ENCODE results near the gene ETS1.

ETS1 gene

GRCh38 chr11:128477278-128477677 is 110.1 kb downstream of the ETS1 start:
- H3K4me1 Mint-ChIP-seq = peaks cover 76% of the 10 kb centered on the region
- no peak for DNase-seq (ENCODE audit: low spot score in 2 of 2)
- H3K27me3 Mint-ChIP-seq = no peaks in the 10 kb centered on the region
- ATAC-seq (ENCODE audit: low read depth) = no peak
- H3K4me3 Mint-ChIP-seq = peak overlapping the region; percentile 60
- H3K27ac Mint-ChIP-seq = peak overlapping the region; percentile 94
- peaks cover 68% of the 10 kb centered on the region for H3K36me3 Mint-ChIP-seq
- H3K9me3 Mint-ChIP-seq = no peaks in the 10 kb centered on the region

DNA sequence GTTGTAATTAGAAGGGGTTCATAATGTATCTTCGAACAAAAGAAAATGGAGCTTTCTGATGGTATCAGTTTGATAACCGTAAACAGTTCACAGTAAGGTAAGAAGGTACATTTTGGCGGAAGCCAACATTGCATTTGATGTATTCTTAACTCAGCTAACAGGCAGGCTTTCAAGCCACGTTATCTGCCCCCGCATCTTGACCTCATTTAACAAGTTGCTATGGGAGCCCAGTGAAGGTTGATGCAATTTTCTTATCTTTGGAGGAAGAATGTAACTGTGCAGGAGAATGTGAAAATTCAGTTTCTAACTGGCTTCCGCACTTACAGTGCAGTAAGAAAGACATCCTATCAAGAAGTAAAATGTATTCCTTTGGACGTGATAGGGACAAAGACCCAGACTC is 110.6 kb downstream of the ETS1 start:
- peaks cover 76% of the 10 kb centered on the region for H3K4me1 Mint-ChIP-seq
- peak overlapping the region; percentile 94 for H3K27ac Mint-ChIP-seq

DNA sequence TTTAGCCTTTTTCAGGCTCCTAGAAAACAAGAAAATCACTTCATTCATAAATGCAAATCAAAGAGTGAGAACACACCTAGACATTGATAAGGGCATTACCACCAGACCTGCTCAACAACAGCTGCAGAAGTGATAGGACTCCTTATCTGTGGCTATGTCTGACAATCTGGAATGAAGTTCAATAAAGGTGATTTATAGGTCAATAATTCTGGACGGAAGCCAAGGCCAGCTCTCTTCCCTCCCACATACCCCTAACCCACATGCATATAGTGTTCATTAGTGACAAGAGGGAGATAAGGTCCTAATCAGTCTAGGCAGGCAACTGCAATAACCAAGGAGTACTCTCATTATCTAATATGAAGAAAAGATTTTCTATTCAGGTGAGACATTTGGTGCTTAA is 111.3 kb downstream of the ETS1 start:
- Mint-ChIP-seq H3K4me1 (peaks cover 82% of the 10 kb centered on the region), H3K4me3 (peak overlapping the region; percentile 59)
- no peak for ATAC-seq (ENCODE audit: low read depth)

More for the DNA sequence above, 110.6 kb downstream of the ETS1 start:
- ATAC-seq (ENCODE audit: low read depth) (no peak), DNase-seq (ENCODE audit: low spot score in 2 of 2) (no peak)
- peak overlapping the region; percentile 59 for H3K4me3 Mint-ChIP-seq
- peaks cover 63% of the 10 kb centered on the region for H3K36me3 Mint-ChIP-seq
- H3K9me3 Mint-ChIP-seq = no peaks in the 10 kb centered on the region
- no peaks in the 10 kb centered on the region for H3K27me3 Mint-ChIP-seq

DNA sequence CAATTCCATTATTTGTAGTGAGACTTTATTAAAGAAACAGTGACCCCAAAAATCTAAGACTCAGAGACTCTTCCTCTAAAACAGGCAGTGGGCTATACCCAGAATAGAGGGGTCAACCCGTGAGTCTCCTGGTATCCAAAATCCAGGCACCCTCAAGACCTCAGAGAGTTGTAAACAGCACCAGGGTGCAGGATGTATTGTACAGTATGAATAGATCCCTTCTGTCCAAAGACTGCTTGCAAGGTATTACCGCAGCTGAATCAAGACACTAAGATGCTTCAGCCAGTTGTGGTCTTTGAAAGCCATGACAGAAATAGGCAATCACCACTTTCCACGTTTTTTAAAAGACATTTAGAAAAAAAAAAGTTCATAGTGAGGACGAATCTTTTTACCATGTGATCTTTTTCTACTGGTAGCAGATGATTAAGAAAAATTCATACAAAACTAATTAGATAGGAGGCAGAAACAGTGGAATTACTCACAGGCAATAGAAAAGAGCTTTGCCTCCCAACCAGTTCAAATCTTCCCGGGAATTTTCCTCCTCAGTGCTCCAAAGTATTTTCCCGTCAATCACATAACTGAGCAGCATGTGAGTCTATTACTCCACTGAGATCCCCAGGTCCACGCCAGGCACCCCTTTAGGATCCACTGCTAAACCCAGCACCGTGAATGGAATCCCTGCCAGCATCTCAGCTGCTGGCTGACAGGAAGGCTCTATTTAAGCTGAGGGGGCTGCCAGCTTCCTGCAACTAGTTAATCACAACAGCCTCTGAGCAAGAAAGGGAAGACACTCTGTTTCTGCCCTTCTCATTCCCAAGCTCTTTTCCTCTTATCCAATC is 113.1 kb downstream of the ETS1 start:
- Mint-ChIP-seq H3K4me3 (peak overlapping the region; percentile 62), H3K9me3 (no peaks in the 10 kb centered on the region), H3K27ac (peak overlapping the region; percentile 94), H3K27me3 (no peaks in the 10 kb centered on the region), H3K4me1 (peaks cover 80% of the 10 kb centered on the region), H3K36me3 (peaks cover 58% of the 10 kb centered on the region)
- ATAC-seq (ENCODE audit: low read depth) (no peak), DNase-seq (ENCODE audit: low spot score in 2 of 2) (no peak)

More for the DNA sequence above, 111.3 kb downstream of the ETS1 start:
- no peaks in the 10 kb centered on the region for H3K9me3 Mint-ChIP-seq
- no peak for DNase-seq (ENCODE audit: low spot score in 2 of 2)
- peak overlapping the region; percentile 94 for H3K27ac Mint-ChIP-seq
- H3K36me3 Mint-ChIP-seq = peaks cover 68% of the 10 kb centered on the region
- H3K27me3 Mint-ChIP-seq = no peaks in the 10 kb centered on the region

DNA sequence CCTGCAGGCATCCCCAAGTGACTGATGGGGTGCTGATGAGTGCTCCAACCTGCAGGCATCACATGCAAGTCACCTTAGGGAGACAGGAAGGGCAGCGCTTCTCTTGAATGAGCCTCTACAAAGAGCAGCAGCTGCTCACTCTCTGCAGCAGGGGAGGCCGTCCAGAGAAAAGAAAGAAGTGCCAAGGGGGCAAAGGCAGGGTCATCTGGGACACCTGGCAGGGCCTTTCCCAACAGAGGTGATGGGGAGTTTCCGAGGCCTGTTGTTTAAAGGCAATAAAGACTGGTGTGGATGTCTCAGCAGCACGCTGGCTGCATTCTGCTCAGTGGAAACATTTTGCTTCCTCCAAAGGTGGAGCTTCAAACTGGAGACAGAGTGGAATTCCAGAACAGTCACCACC is 113.7 kb downstream of the ETS1 start:
- peak; percentile 53 for ATAC-seq (ENCODE audit: low read depth)
- Mint-ChIP-seq H3K27ac (peak overlapping the region; percentile 94), H3K4me1 (peaks cover 79% of the 10 kb centered on the region), H3K36me3 (peaks cover 52% of the 10 kb centered on the region), H3K4me3 (peak overlapping the region; percentile 62), H3K27me3 (no peaks in the 10 kb centered on the region), H3K9me3 (no peaks in the 10 kb centered on the region)
- peak; percentile 38 to 46 for DNase-seq (ENCODE audit: low spot score in 2 of 2)

DNA sequence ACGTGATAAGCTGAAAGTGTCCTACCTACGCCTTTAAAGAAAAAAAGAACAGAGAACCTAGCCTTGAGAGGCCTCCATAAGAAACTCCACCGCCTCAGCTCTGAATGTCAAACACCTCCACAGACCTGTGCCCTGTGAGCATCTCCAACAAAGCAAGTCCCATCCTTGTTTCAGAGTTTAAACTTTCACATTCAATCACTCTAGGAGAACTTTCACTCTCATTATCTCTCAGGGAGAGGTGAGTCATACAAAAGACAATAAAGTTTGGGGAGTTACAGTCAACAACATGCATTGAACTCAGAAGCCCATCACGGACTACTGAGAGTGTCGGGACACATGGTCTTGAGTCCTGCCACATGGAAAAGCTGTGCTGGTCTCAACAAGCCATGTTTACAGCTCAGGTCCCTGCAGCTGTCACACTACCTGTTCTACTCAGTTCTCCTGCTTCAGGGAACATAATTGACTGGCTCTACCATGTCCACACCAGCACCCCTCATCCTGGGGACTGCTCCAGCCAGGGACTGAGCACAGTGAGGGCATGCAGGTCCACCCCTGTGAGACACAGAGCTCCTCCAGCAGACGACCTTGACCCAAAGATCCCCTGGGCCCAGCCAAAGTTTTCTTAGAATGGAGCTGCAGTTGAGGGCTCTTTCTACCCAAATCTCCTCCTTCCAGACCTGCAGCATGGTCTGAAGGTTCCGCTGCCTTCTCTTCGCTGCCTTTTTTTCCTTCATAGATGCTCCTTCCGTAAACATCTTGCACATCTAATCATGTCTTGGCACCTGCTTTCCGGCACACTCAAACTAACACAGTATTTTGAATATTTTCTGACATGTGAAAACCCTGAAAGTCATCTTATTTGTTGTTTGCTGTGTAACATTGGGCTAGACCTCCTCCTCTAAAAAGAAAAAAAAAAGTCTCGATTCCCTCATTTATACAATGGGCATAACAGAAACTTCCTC is 114.9 kb downstream of the ETS1 start:
- Mint-ChIP-seq H3K9me3 (no peaks in the 10 kb centered on the region), H3K27me3 (no peaks in the 10 kb centered on the region), H3K4me3 (peak overlapping the region; percentile 76), H3K36me3 (peaks cover 50% of the 10 kb centered on the region), H3K4me1 (peaks cover 79% of the 10 kb centered on the region), H3K27ac (peak overlapping the region; percentile 94)
- DNase-seq (ENCODE audit: low spot score in 2 of 2) = no peak
- peak; percentile 9 for ATAC-seq (ENCODE audit: low read depth)

DNA sequence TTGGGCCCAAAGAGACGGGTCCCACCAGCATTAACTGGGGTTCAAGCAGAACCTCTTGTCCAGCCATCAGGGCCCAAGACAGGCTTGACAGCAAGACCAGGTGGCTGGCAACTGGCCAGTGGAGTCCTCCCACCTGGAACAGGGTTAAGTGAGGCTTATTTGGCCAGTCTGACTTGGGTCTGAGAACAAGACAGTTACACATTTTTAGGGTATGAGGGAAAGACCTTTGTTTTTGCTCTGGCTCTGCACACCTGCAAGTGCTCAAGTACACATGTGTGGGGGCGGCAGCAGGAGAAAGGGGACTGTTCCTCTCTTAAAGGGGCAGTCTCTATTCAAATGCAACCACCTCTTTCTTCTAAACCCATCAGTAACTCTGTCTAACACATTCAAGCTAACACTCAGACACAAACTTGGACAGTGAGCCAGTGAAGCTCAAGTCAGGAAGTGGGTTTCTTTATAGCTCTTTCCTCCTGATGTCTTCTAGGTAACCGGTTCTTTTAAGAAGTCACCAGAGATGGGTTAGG is 116.2 kb downstream of the ETS1 start:
- H3K4me3 Mint-ChIP-seq = peak overlapping the region; percentile 76
- H3K36me3 Mint-ChIP-seq = peaks cover 46% of the 10 kb centered on the region
- DNase-seq (ENCODE audit: low spot score in 2 of 2) = peak in 1 of 2 donors; percentile 38
- no peaks in the 10 kb centered on the region for H3K9me3 Mint-ChIP-seq
- H3K4me1 Mint-ChIP-seq = peaks cover 75% of the 10 kb centered on the region
- H3K27me3 Mint-ChIP-seq = no peaks in the 10 kb centered on the region
- peak overlapping the region; percentile 94 for H3K27ac Mint-ChIP-seq
- ATAC-seq (ENCODE audit: low read depth) = peak; percentile 54

DNA sequence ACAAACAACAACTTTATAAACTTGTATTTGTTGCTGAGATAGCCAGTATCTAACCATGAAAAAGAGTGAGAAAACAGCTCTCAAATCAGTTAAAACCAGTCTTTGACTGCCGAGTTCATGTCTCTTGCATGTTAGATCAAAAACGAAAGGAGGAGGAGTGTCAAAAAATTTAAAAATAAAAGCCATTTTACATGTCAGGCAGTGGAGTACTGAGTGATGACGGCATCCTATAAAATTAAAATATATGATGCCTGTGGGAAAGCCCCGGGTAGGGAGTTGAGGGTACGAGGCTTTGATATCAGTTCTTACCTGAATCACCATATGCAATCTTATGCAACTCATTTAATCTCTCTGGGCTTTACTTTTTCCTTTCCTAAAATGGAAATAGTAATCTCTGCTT is 117.3 kb downstream of the ETS1 start:
- no peaks in the 10 kb centered on the region for H3K9me3 Mint-ChIP-seq
- ATAC-seq (ENCODE audit: low read depth) = peak; percentile 30
- H3K4me1 Mint-ChIP-seq = peaks cover 76% of the 10 kb centered on the region
- no peaks in the 10 kb centered on the region for H3K27me3 Mint-ChIP-seq
- H3K36me3 Mint-ChIP-seq = peaks cover 48% of the 10 kb centered on the region
- H3K27ac Mint-ChIP-seq = peak overlapping the region; percentile 94
- peak overlapping the region; percentile 73 for H3K4me3 Mint-ChIP-seq
- DNase-seq (ENCODE audit: low spot score in 2 of 2) = no peak

- no peaks in the 10 kb centered on the region for H3K27me3 Mint-ChIP-seq
- peak; percentile 55 for ATAC-seq (ENCODE audit: low read depth)
These were observed 118.1 kb downstream of the ETS1 start for GRCh38 chr11:128469220-128469619.

DNA sequence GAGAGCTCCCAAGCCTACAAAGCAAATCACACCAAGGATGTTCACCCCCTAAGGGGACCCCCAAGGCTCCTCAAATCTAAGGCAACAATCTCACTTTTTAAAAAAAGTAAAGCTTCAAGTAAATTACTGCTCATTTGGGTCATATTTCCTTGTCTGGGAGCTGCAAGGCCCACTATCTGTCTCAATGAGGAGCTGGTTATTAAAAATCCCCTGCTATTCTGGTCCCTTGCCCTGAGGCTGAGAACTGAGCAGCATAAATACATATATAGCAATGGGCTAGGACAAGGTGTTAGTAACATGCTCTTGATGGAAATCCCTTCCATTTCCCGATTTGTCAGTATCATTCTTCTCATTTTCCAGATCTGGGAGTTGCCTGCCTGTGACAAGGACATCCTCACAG is 119.2 kb downstream of the ETS1 start:
- no peak for DNase-seq (ENCODE audit: low spot score in 2 of 2)
- peaks cover 74% of the 10 kb centered on the region for H3K4me1 Mint-ChIP-seq
- no peak for ATAC-seq (ENCODE audit: low read depth)

More at GRCh38 chr11:128469220-128469619, 118.1 kb downstream of the ETS1 start:
- DNase-seq (ENCODE audit: low spot score in 2 of 2) = peak; percentile 38 to 45
- Mint-ChIP-seq H3K4me3 (peak overlapping the region; percentile 73), H3K4me1 (peaks cover 74% of the 10 kb centered on the region), H3K27ac (peak overlapping the region; percentile 94), H3K9me3 (no peaks in the 10 kb centered on the region), H3K36me3 (peaks cover 41% of the 10 kb centered on the region)

DNA sequence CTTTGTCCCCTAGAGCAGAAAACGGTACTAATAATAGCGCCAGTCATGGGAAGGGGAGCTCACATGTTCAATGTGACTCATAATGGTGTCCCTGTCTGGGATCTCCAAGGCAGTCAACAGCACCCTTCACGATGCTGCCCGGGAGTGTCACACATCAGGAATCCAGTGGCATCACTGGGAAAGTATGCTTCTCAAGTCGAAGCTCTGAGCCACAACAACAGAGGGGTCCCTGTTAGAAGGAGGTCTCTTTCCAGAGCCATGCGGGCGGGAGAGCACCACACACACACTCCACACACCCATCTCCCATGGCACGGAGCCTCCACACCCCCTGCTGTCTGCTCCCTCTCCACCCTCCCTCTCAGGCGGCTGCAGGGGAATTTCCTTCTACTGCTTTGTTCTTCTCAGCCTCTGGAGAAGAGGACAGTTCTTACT is 119.7 kb downstream of the ETS1 start:
- H3K4me1 Mint-ChIP-seq = peaks cover 74% of the 10 kb centered on the region
- no peaks in the 10 kb centered on the region for H3K27me3 Mint-ChIP-seq
- peak overlapping the region; percentile 94 for H3K27ac Mint-ChIP-seq
- no peak overlapping the region for H3K4me3 Mint-ChIP-seq
- ATAC-seq (ENCODE audit: low read depth) (no peak), DNase-seq (ENCODE audit: low spot score in 2 of 2) (no peak)
- H3K9me3 Mint-ChIP-seq = no peaks in the 10 kb centered on the region
- H3K36me3 Mint-ChIP-seq = peaks cover 45% of the 10 kb centered on the region

More for the DNA sequence above, 119.2 kb downstream of the ETS1 start:
- H3K4me3 Mint-ChIP-seq = peak overlapping the region; percentile 21
- no peaks in the 10 kb centered on the region for H3K9me3 Mint-ChIP-seq
- H3K27ac Mint-ChIP-seq = peak overlapping the region; percentile 94
- H3K36me3 Mint-ChIP-seq = peaks cover 44% of the 10 kb centered on the region
- no peaks in the 10 kb centered on the region for H3K27me3 Mint-ChIP-seq

- peaks cover 69% of the 10 kb centered on the region for H3K4me1 Mint-ChIP-seq
- ATAC-seq (ENCODE audit: low read depth) = no peak
- no peak overlapping the region for H3K4me3 Mint-ChIP-seq
- H3K9me3 Mint-ChIP-seq = no peaks in the 10 kb centered on the region
- no peak for DNase-seq (ENCODE audit: low spot score in 2 of 2)
- no peaks in the 10 kb centered on the region for H3K27me3 Mint-ChIP-seq
- peak overlapping the region; percentile 94 for H3K27ac Mint-ChIP-seq
- peaks cover 48% of the 10 kb centered on the region for H3K36me3 Mint-ChIP-seq
These were observed 120.3 kb downstream of the ETS1 start for GRCh38 chr11:128467041-128467440.

DNA sequence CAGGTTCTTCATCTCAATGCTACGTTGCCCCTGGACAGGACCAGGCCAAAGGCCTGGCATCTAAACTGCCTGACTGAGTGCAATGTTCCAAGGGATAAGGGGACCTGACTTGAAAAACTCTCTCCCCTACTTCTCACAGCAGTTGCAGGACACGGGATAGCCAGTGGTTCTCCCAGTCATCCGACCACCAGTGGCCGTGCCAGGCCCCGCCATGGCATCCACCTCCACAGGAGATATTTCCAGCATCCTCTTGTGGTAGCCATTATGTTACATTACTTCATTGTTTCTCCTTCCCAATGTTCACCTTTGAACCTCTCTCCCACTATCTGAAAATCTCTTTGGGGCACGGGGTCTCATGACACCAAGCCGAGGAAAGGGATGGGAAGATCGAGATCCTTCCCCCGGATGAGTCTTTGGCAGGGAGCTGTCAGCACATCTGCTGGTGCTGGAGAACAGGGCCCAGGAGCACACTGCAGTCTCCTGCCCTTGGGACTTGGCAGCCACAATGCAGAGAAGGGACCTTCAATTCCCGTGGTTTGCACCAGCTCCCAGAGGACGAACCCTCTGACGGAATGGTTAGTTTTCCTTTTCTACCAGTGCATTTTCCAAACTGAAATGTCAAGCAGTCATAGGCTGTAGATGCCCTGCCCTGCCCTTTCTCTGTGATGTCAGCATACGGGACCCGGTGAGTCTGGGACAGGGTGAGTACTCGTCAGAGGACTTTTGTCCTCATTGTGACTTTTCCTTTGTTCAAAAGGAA is 121.2 kb downstream of the ETS1 start:
- H3K4me1 Mint-ChIP-seq = peaks cover 60% of the 10 kb centered on the region

More for the DNA sequence above, 121.2 kb downstream of the ETS1 start:
- H3K27me3 Mint-ChIP-seq = no peaks in the 10 kb centered on the region
- ATAC-seq (ENCODE audit: low read depth) (no peak), DNase-seq (ENCODE audit: low spot score in 2 of 2) (no peak)
- peaks cover 51% of the 10 kb centered on the region for H3K36me3 Mint-ChIP-seq
- H3K4me3 Mint-ChIP-seq = no peak overlapping the region
- H3K27ac Mint-ChIP-seq = peak overlapping the region; percentile 94
- H3K9me3 Mint-ChIP-seq = no peaks in the 10 kb centered on the region
